Suprapubic skin (tissue), 4 donors: ENCODE data around the gene TRMT11. TPM values are rescaled to one million over a fixed set of nuclear protein-coding genes. Genes with fewer than 3 reads are reported as not detected.

ENCODE experiments used
- DNase-seq, 2 donors: peaks; one replicate each; pipeline ENCODE4 v3.0.0-alpha.2; 2019; ENCODE audit warnings: low spot score in 2 of 2
- H3K27ac ChIP-seq: fragments of 200-600 bp; sonication (generic); one replicate; pipeline ENCODE4 v1.5.1; 2019
- H3K27me3 ChIP-seq: fragments of 200-600 bp; sonication (generic); one replicate; pipeline ENCODE4 v1.5.1; 2019
- H3K36me3 ChIP-seq: fragments of 200-600 bp; sonication (generic); one replicate; pipeline ENCODE4 v1.5.1; 2019
- H3K4me1 ChIP-seq: fragments of 200-600 bp; sonication (generic); one replicate; pipeline ENCODE4 v1.5.1; 2019
- H3K4me3 ChIP-seq: fragments of 200-600 bp; sonication (generic); one replicate; pipeline ENCODE4 v1.5.1; 2019; ENCODE audit warnings: mild to moderate bottlenecking
- H3K9me3 ChIP-seq: fragments of 200-600 bp; sonication (generic); one replicate; pipeline ENCODE4 v1.5.1; 2019
- EP300 ChIP-seq: sonication (generic); formaldehyde crosslinking; IDR thresholded peaks from one replicate; pipeline ENCODE4 v1.6.1; 2017; ENCODE audit warnings: antibody characterized with exemption
- POLR2A ChIP-seq, 2 donors: fragments of 450-650 bp; IDR thresholded peaks; one replicate each; pipeline ENCODE4 v1.6.1; 2017; ENCODE audit warnings: antibody characterized with exemption in 2 of 2, mild to moderate bottlenecking in 2 of 2, moderate library complexity in 2 of 2
- POLR2AphosphoS5 ChIP-seq, 3 donors: sonication (generic); formaldehyde crosslinking; IDR thresholded peaks; one replicate each; pipeline ENCODE4 v1.6.1; 2017; ENCODE audit warnings: antibody characterized with exemption in 3 of 3
- WGBS: methylation state at CpG from one replicate; pipeline ENCODE4 v1.1.5; 2018; 5-methylcytosine and 5-hydroxymethylcytosine counted together
- total RNA-seq, 4 donors: library from RNA; depleted of rRNA; stranded (reverse); fragments of >200 nt; gene quantifications; one replicate each; pipeline ENCODE4 v1.1.0, GENCODE V29; 2016
- TF ChIP-seq, protein P1 (sequence below), 2 donors: fragments of 200-600 bp in 1 of 2; fragments of 450-650 bp in 1 of 2; sonication (generic) in 1 of 2; IDR thresholded peaks; one replicate each; pipeline ENCODE4 v1.5.1; 2016 to 2019; ENCODE audit warnings: antibody characterized with exemption in 2 of 2, mild to moderate bottlenecking in 1 of 2, moderate library complexity in 1 of 2

The TRMT11 gene
- total RNA-seq, 4 donors from 2014 or later = 6.6 to 28.4 (median 11.1) TPM

DNA sequence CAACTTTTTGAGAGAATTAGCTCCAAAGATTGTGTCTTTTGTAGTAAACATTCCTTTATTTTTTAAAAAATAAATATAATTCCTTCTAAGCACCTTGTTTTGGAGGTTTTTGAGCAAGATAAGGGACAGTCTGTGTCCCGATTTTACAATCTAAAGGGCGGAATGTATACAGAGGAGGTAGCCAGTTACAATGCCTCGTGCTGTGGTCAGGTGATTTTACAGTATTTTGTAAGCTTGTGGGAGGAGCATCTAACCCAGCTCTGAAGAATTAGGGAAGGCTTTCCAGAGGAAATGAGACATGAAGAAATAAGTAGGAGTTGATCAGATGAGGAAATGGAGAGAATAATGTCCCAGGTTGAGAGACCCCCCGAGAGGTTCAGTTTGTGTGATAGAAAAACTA lies 28.5 kb upstream of the TRMT11 start:
- WGBS = 33% methylated on average over 4 of the region's 4 CpGs
- DNase-seq = no peak
- peaks cover 32% of the 10 kb centered on the region for H3K4me1 ChIP-seq

GRCh38 chr6:125959041-125959440 lies 27.3 kb upstream of the TRMT11 start:
- Histone ChIP-seq H3K4me1 (peaks cover 32% of the 10 kb centered on the region), H3K4me3 (no peak overlapping the region), H3K36me3 (no peaks in the 10 kb centered on the region), H3K27ac (peak overlapping the region; percentile 2), H3K9me3 (no peaks in the 10 kb centered on the region), H3K27me3 (no peaks in the 10 kb centered on the region)
- WGBS = 86% methylated on average over 4 of the region's 4 CpGs
- TF ChIP-seq POLR2AphosphoS5 (IDR thresholded peaks at IDR 0.05) (no peak), EP300 (no peak), POLR2A (IDR thresholded peaks at IDR 0.05) (no peak)
- TF ChIP-seq, protein P1, sequence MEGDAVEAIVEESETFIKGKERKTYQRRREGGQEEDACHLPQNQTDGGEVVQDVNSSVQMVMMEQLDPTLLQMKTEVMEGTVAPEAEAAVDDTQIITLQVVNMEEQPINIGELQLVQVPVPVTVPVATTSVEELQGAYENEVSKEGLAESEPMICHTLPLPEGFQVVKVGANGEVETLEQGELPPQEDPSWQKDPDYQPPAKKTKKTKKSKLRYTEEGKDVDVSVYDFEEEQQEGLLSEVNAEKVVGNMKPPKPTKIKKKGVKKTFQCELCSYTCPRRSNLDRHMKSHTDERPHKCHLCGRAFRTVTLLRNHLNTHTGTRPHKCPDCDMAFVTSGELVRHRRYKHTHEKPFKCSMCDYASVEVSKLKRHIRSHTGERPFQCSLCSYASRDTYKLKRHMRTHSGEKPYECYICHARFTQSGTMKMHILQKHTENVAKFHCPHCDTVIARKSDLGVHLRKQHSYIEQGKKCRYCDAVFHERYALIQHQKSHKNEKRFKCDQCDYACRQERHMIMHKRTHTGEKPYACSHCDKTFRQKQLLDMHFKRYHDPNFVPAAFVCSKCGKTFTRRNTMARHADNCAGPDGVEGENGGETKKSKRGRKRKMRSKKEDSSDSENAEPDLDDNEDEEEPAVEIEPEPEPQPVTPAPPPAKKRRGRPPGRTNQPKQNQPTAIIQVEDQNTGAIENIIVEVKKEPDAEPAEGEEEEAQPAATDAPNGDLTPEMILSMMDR (IDR thresholded peaks at IDR 0.05) = no peak
- DNase-seq = no peak

More for the DNA sequence above, 28.5 kb upstream of the TRMT11 start:
- TF ChIP-seq EP300 (no peak), POLR2A (IDR thresholded peaks at IDR 0.05) (no peak), POLR2AphosphoS5 (IDR thresholded peaks at IDR 0.05) (no peak)
- TF ChIP-seq, protein P1 (IDR thresholded peaks at IDR 0.05) = no peak
- no peaks in the 10 kb centered on the region for H3K9me3 ChIP-seq
- peak overlapping the region; percentile 94 for H3K27ac ChIP-seq
- H3K36me3 ChIP-seq = no peaks in the 10 kb centered on the region
- H3K4me3 ChIP-seq = peak overlapping the region; percentile 99
- no peaks in the 10 kb centered on the region for H3K27me3 ChIP-seq

DNA sequence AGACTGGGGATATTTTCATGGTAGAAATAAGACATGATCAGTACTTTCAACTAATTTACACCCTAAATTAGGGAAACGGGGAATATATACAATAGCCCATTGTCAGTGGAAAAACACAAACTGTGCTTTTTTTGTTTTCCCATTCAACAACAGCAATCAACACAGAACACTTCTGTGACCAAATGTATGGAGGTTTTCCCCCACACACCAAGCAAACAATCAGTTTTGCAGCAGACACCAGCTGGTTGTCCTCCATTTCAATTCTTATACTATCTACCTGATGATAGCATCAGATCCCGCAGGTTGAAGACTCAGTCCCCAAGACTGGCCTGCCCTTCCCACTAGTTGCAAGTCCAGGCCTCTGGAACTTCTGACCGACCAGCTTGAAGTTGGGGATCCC lies 25.2 kb upstream of the TRMT11 start:
- TF ChIP-seq POLR2AphosphoS5 (IDR thresholded peaks at IDR 0.05) (no peak), POLR2A (IDR thresholded peaks at IDR 0.05) (no peak), EP300 (no peak)
- TF ChIP-seq, protein P1 (IDR thresholded peaks at IDR 0.05) = no peak
- Histone ChIP-seq H3K27me3 (no peaks in the 10 kb centered on the region), H3K9me3 (no peaks in the 10 kb centered on the region), H3K4me1 (peaks cover 29% of the 10 kb centered on the region), H3K27ac (no peak overlapping the region), H3K36me3 (no peaks in the 10 kb centered on the region), H3K4me3 (no peak overlapping the region)
- WGBS = 90% methylated on average over 3 of the region's 3 CpGs
- no peak for DNase-seq

- Histone ChIP-seq H3K4me3 (no peak overlapping the region), H3K9me3 (no peaks in the 10 kb centered on the region), H3K27ac (no peak overlapping the region), H3K4me1 (peaks cover 19% of the 10 kb centered on the region), H3K36me3 (peaks cover 8% of the 10 kb centered on the region), H3K27me3 (no peaks in the 10 kb centered on the region)
- DNase-seq = no peak
- no peak for TF ChIP-seq EP300
- TF ChIP-seq POLR2A (IDR thresholded peaks at IDR 0.05) = no peak
- TF ChIP-seq POLR2AphosphoS5 (IDR thresholded peaks at IDR 0.05) = no peak
- TF ChIP-seq, protein P1 (IDR thresholded peaks at IDR 0.05) = no peak
- WGBS = 71% methylated on average over 8 of the region's 8 CpGs
Measured at GRCh38 chr6:125962900-125963497, 23.3 kb upstream of the TRMT11 start.

DNA sequence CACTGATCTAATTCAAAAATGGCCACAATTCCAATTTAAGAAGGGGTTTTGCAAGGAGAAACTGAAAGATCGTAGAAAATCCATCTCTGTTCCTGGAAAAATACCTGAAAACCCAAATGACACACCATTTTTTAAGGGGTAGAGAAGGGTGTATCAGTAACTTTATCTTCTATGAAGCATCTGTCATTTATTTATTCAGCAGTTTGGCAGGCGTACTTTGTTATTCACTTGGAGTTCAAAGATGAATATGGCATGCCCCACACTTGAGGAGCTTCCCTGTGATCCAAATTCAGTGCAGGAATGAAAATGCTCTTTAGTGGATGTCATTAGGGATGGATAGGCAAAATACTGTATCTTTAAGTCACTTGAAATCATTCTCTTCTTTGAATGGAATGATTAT lies 22.5 kb upstream of the TRMT11 start:
- no peak for DNase-seq
- H3K36me3 ChIP-seq = peaks cover 14% of the 10 kb centered on the region
- 71% methylated on average over 2 of the region's 2 CpGs for WGBS
- H3K4me1 ChIP-seq = peaks cover 11% of the 10 kb centered on the region
- no peaks in the 10 kb centered on the region for H3K9me3 ChIP-seq
- no peak overlapping the region for H3K27ac ChIP-seq
- H3K27me3 ChIP-seq = no peaks in the 10 kb centered on the region
- H3K4me3 ChIP-seq = no peak overlapping the region
- TF ChIP-seq POLR2A (IDR thresholded peaks at IDR 0.05) (no peak), POLR2AphosphoS5 (IDR thresholded peaks at IDR 0.05) (no peak), EP300 (no peak)
- TF ChIP-seq, protein P1 (IDR thresholded peaks at IDR 0.05) = no peak
